ENCODE data around the gene SAMD13. TPM values are rescaled to one million over a fixed set of nuclear protein-coding genes. Genes with fewer than 3 reads are reported as not detected.

SAMD13 gene, protein sequence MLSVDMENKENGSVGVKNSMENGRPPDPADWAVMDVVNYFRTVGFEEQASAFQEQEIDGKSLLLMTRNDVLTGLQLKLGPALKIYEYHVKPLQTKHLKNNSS
- 3.1 TPM for total RNA-seq

DNA sequence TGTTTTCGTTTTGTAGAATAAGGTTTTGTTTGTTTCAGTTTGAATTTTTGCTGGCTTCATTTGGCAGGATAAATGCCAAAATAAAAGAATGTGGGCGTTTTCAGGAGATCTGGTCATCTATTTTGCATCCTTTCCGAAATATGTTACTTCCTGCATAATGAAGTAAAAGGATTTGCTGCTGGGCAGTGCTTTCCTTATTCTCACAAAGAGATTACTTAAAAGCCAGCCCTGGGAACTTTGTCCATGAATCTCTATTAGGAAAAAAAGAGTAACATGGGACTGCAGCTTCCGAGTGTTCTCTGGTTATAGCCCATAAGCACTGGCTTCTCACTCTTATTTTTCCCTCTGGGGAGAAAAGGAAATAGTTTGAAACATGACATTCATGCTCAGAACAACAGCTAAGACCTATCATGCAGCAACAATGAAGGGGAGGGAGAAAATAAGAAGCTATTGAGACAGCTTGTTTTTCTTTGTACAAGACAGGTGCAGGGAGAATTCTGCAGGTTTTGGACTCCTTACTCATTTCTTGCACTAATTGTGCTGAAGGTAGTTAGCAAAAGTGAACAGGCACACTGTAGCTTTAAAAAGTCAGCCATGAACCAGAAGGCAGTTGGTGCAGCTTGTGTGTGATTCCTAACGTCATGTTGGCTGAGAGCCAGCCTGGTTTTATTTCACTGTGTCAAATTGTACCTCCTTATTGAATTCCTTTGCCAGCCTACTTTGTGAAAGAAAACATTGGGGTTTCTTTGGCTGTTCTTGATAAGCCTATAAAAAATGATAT, at the start of gene SAMD13:
Gene SAMD13 (plus strand): TSS at position 705 of the 781 bp plus-strand sequence. CDS start 1,527 bp downstream, outside the sequence.

DNA sequence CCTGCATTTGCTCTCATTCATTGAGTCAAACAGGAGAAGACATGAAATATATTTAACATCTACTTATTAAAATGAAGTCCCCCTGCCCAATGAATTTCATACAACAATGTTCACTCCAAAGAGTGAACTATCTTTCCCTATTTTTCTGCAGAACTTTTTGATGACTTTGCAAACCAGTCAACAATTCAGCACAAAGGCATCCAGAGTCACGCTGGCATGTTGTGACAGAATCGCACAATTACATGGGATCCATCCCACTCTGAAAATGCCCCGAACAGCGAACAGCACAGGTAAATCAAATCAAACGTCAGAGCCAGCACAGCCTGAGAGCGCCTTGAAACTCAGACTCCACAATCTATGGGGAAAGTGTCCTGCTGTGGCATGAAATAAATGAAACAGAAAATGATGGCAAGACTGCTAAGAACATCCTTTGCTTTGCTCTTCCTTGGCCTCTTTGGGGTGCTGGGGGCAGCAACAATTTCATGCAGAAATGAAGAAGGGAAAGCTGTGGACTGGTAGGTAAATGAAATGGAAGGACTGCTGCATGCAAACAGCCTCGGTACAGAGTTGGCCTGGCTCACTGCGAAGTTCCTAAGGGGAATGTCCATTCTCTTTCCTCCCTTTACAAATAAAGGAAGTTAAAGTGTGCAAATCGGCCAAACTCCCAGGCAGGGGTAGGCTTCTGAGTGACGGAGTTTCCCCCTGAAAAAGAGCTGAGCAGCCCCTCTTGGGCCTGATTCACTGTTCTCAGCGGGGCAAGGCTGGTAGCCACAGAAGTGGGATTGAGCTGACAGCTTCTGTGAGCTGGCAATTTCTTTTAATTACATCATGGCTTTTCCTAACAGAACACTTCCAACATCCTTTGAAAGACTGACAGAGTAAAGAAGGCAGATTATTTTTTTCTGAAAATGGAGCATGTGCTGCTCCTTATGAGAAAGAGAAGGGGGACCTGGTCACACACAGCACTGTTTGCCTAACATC, 97.0 kb downstream of the SAMD13 start, which contains the start of gene DNASE2B:
Gene DNASE2B (plus strand): TSS at position 310 of the 981 bp plus-strand sequence. CDS start 81 bp downstream, at position 391.

Small RNA genes lying within 50 kb of the gene (small RNA-seq; reads per million reads assigned to genes)
- gene RF00410 (ENCODE audit: low replicate concordance), result not detected

Other genes starting within 250 kb of the SAMD13 start
- 732 TPM for gene PRKACB, start 157.4 kb upstream of the SAMD13 start, total RNA-seq
- not detected for gene DNASE2B, start 96.8 kb downstream of the SAMD13 start, total RNA-seq
- 26.9 TPM for gene RPF1, start 177.6 kb downstream of the SAMD13 start, total RNA-seq
- 0.63 TPM for gene SPATA1, start 204.7 kb downstream of the SAMD13 start, total RNA-seq
- gene GNG5, start 204.9 kb downstream of the SAMD13 start, total RNA-seq, result 3.8 TPM